ENCODE results near the gene CNTNAP4.

The CNTNAP4 gene

GRCh38 chr16:76387994-76388393 lies 110.8 kb downstream of the CNTNAP4 start:
- in situ Hi-C loops (cut with MboI; ENCODE audit: low sequenced_read_pairs) = no loop called here

GRCh38 chr16:76389126-76389525 lies 111.9 kb downstream of the CNTNAP4 start:
- in situ Hi-C loops (cut with MboI; ENCODE audit: low sequenced_read_pairs) = no loop called here

- in situ Hi-C loops (cut with MboI; ENCODE audit: low sequenced_read_pairs) = no loop called here
Measured at GRCh38 chr16:76390476-76390875, 113.3 kb downstream of the CNTNAP4 start.

GRCh38 chr16:76396977-76397376 lies 119.8 kb downstream of the CNTNAP4 start:
- in situ Hi-C loops (cut with MboI; ENCODE audit: low sequenced_read_pairs) = no loop called here

- in situ Hi-C loops (cut with MboI; ENCODE audit: low sequenced_read_pairs) = no loop called here
Measured at GRCh38 chr16:76409706-76410105, 132.5 kb downstream of the CNTNAP4 start.

GRCh38 chr16:76421571-76421970 lies 144.4 kb downstream of the CNTNAP4 start:
- in situ Hi-C loops (cut with MboI; ENCODE audit: low sequenced_read_pairs) = no loop called here

- in situ Hi-C loops (cut with MboI; ENCODE audit: low sequenced_read_pairs) = no loop called here
Measured at GRCh38 chr16:76428858-76429257, 151.7 kb downstream of the CNTNAP4 start.

- in situ Hi-C loops (cut with MboI; ENCODE audit: low sequenced_read_pairs) = no loop called here
Measured at GRCh38 chr16:76441391-76441790, 164.2 kb downstream of the CNTNAP4 start.

- in situ Hi-C loops (cut with MboI; ENCODE audit: low sequenced_read_pairs) = no loop called here
Measured at GRCh38 chr16:76441876-76442275, 164.7 kb downstream of the CNTNAP4 start.

GRCh38 chr16:76443973-76444372 lies 166.8 kb downstream of the CNTNAP4 start:
- in situ Hi-C loops (cut with MboI; ENCODE audit: low sequenced_read_pairs) = no loop called here

GRCh38 chr16:76444832-76445231 lies 167.6 kb downstream of the CNTNAP4 start:
- in situ Hi-C loops (cut with MboI; ENCODE audit: low sequenced_read_pairs) = no loop called here

- in situ Hi-C loops (cut with MboI; ENCODE audit: low sequenced_read_pairs) = no loop called here
Measured at GRCh38 chr16:76445815-76446214, 168.6 kb downstream of the CNTNAP4 start.

- in situ Hi-C loops (cut with MboI; ENCODE audit: low sequenced_read_pairs) = no loop called here
Measured at GRCh38 chr16:76446251-76446650, 169.1 kb downstream of the CNTNAP4 start.

GRCh38 chr16:76450890-76451289 lies 173.7 kb downstream of the CNTNAP4 start:
- in situ Hi-C loops (cut with MboI; ENCODE audit: low sequenced_read_pairs) = no loop called here

GRCh38 chr16:76455257-76455656 lies 178.1 kb downstream of the CNTNAP4 start:
- in situ Hi-C loops (cut with MboI; ENCODE audit: low sequenced_read_pairs) = no loop called here

GRCh38 chr16:76456016-76456415 lies 178.8 kb downstream of the CNTNAP4 start:
- in situ Hi-C loops (cut with MboI; ENCODE audit: low sequenced_read_pairs) = no loop called here

- in situ Hi-C loops (cut with MboI; ENCODE audit: low sequenced_read_pairs) = no loop called here
Measured at GRCh38 chr16:76459111-76459510, 181.9 kb downstream of the CNTNAP4 start.

- in situ Hi-C loops (cut with MboI; ENCODE audit: low sequenced_read_pairs) = no loop called here
Measured at GRCh38 chr16:76461836-76462235, 184.6 kb downstream of the CNTNAP4 start.

- in situ Hi-C loops (cut with MboI; ENCODE audit: low sequenced_read_pairs) = no loop called here
Measured at GRCh38 chr16:76464955-76465620, 187.9 kb downstream of the CNTNAP4 start.

GRCh38 chr16:76466871-76467270 lies 189.7 kb downstream of the CNTNAP4 start:
- in situ Hi-C loops (cut with MboI; ENCODE audit: low sequenced_read_pairs) = no loop called here

GRCh38 chr16:76474048-76474447 lies 196.8 kb downstream of the CNTNAP4 start:
- in situ Hi-C loops (cut with MboI; ENCODE audit: low sequenced_read_pairs) = no loop called here

GRCh38 chr16:76478105-76478504 lies 200.9 kb downstream of the CNTNAP4 start:
- in situ Hi-C loops (cut with MboI; ENCODE audit: low sequenced_read_pairs) = no loop called here

- in situ Hi-C loops (cut with MboI; ENCODE audit: low sequenced_read_pairs) = no loop called here
Measured at GRCh38 chr16:76483307-76483909, 206.2 kb downstream of the CNTNAP4 start.

Measured in HL-60/S4 treated with phorbol 12-myristate 13-acetate at 8.2 ng/mL for 4 days and 3 days (cell line).